Ectodermal cell (in vitro differentiated cells): ENCODE measurements around the gene SOAT2.

ENCODE experiments used
- H3K27ac ChIP-seq: 2 replicates; pipeline ENCODE4 v1.7.0; 2013; ENCODE audit warnings: mild to moderate bottlenecking, low read depth, low read length; ENCODE audit not compliant: insufficient read depth, poor library complexity, severe bottlenecking
- H3K27me3 ChIP-seq: 2 replicates; pipeline ENCODE4 v1.7.0; 2013; ENCODE audit warnings: mild to moderate bottlenecking, low read length; ENCODE audit not compliant: insufficient read depth, control insufficient read depth, poor library complexity, severe bottlenecking
- H3K36me3 ChIP-seq: one replicate; pipeline ENCODE4 v1.7.0; 2013; ENCODE audit warnings: low read length; ENCODE audit not compliant: control insufficient read depth, insufficient read depth
- H3K4me1 ChIP-seq: one replicate; pipeline ENCODE4 v1.7.0; 2013; ENCODE audit warnings: low read length; ENCODE audit not compliant: control insufficient read depth, insufficient read depth
- H3K4me3 ChIP-seq: 2 replicates; pipeline ENCODE4 v1.7.0; 2013; ENCODE audit warnings: low read depth, low read length, control low read depth; ENCODE audit not compliant: insufficient read depth
- H3K9me3 ChIP-seq: 2 replicates; pipeline ENCODE4 v1.7.0; 2013; ENCODE audit warnings: mild to moderate bottlenecking, low read length, moderate library complexity; ENCODE audit not compliant: control insufficient read depth
- WGBS, 2 experiments: methylation state at CpG; one replicate each; pipeline ENCODE4 v1.1.7; 2013; ENCODE audit warnings: missing lambda C conversion rate in 2 of 2; 5-methylcytosine and 5-hydroxymethylcytosine counted together

SOAT2 gene

DNA sequence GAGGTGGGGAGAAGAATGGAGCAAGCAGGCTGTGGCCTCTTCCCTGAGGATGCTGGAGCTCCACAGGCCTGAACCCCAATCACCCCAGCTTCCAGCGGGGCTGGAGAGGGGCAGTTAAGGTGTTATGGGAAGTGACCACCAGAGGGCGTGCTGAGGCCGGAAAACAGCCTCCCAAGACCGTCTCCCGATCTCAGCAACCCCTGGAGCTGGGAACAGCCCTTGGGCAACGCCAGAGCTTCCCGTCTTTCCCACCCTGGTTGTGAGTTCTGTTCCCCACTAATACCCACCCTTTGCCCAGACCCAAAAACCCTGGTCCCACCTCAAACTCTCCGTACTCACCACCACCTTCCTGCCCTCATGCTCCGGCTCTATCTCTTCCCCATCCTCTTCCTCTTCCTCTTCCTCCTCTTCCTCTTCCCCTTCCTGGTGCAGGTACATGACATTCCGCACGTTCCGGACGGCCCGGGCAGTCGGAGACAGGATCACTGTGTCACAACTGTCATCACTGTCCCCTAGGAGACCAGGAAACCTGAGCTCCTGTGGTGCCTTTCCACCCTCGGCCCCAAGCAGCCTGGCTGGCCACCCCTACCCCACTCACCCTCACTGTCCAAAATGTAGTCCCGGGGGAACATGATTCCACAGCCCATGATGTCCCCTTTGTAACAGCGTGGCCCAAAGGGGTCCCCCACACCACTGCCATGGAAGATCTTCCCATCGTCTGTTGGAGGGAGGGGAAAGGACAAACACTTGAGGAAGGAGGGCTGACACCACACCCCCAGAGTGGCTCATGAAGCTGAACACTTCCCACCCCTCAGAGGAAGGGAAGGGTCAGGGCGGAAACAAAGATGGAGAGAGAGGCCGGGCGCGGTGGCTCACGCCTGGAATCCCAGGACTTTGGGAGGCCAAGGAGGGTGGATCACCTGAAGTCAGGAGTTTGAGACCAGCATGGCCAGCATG, 37.0 kb upstream of the SOAT2 start:
- WGBS, 2 experiments, result 56 to 58% methylated on average over 24 of the region's 24 CpGs
- Histone ChIP-seq H3K27me3 (no peaks in the 10 kb centered on the region), H3K4me1 (peaks cover 11% of the 10 kb centered on the region)

DNA sequence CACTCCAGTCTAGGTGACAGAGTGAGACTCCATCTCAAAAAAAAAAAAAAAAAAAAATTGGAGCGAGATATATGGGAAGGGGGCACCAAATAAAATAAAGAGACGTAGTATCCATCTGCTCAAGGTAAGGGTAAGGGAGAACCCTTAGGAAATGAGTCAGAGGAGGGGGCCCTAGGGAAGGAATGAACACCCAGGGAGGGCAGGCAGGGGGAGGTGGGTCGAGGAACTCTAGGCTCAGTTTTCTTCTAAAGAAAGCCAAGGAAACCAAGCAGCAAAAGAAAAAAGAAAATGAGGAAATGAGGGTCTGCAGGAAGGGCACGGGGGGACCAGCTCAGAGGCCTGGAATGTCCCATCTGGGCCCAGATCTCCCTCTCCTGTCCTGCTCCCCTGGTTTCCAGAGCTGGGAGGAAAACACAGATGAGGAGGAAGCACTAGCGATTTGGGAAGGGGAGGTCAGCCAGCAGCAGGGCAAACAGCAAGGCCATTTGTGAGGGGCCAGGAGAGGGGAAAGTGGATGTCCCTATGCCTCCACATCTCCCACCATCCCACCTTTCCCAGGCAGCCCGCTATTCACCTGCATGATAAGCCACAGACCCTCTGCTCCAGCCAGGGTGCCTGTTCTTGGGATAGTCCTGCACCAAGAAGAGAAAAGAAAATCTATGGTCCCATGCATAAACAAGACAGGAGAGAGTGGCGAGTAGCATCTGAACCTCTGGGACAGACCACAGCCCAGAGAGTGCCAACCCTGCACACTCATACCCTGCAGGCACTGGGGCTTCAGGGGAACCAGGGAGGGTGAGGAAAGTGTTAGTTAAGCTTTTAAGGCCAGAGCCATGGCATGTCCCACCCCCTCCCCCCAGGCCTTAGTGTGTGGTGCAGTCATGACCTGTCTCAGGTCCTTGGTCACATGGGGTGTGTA, 36.0 kb upstream of the SOAT2 start:
- Histone ChIP-seq H3K4me1 (peaks cover 19% of the 10 kb centered on the region), H3K9me3 (no peaks in the 10 kb centered on the region), H3K36me3 (no peaks in the 10 kb centered on the region), H3K27me3 (no peaks in the 10 kb centered on the region), H3K27ac (no peak overlapping the region), H3K4me3 (no peak overlapping the region)
- WGBS, 2 experiments, result 75% methylated on average over 7 of the region's 7 CpGs

More for the DNA sequence above, 37.0 kb upstream of the SOAT2 start:
- Histone ChIP-seq H3K36me3 (no peaks in the 10 kb centered on the region), H3K9me3 (no peaks in the 10 kb centered on the region), H3K4me3 (no peak overlapping the region), H3K27ac (no peak overlapping the region)

DNA sequence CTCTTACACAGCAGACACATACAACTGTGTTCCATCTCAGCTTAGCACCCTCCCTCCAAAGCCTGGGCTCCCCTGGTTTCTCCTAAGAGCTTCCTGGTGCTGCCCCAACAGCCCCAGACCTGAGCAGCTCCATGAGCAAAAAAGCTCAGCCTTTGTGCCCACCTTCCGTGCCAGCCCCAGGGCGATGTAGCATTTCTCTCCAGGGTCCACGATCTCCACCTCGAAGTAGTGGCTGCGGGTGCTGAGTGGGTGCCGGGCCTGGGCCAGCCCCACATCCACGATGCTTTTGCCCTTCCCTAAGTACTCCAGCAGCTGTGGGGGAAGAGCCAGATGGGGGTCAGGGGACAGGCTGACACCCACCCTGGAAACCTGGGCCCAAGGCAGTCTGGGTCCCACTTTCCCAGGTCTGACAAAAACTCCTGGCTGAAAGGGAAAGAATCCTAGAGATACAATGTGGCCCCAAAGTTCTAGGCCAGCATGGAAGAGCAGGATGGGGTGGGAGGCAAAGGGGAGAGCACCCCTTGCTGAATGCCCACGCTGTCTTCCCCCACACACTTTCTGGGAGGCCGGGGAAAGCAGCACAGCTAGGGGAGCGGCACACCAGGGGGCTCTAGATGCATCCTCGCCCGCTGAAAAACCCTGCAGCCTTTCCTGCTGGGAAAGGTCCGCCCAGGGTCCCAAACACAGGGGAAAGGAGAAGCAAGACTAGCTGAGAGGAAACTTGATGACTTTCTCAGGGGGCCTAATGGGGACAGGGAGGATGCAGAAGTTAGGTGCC, 35.1 kb upstream of the SOAT2 start:
- no peaks in the 10 kb centered on the region for H3K9me3 ChIP-seq
- no peak overlapping the region for H3K4me3 ChIP-seq
- 84 to 86% methylated on average over 13 of the region's 13 CpGs for WGBS, 2 experiments
- H3K27me3 ChIP-seq, result no peaks in the 10 kb centered on the region
- H3K27ac ChIP-seq, result no peak overlapping the region
- H3K4me1 ChIP-seq, result peaks cover 25% of the 10 kb centered on the region
- no peaks in the 10 kb centered on the region for H3K36me3 ChIP-seq

DNA sequence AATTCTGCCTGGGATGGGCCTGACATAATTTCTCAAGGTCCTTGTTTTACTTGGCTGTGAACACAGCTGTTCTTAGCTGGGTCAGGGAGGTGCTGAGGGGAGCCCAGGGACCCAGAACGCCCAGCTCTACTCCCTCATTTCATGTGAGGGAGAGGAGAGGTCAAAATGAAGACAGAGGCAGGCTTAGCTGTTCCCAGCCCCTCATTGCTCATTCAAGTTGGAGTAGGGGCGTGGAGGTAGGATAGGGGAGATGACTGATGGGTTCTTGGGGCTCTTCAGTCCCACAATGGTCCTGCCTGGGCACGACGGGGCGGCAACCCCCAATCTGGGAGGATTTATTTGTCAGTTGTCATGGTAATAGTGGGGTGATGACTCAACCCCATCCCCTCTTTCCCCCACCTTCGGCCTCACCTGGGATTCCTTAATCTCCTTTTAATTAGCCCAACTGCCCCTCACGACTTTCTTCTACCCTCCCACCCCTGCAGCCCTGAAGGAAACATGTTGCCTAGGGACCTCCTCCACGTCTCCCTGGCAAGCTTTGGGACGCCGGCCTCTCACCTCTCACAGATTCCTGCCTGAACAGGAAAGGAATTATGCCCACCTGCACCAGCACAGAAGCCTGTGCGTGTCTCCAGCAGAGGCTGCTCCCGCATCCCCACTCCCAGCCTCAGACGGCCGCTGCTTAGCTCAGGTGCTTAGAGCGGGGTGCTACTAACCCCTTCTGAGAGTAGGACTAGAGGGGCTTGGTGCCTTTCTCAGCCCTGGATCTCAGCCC, 34.3 kb upstream of the SOAT2 start:
- no peaks in the 10 kb centered on the region for H3K36me3 ChIP-seq
- 74 to 76% methylated on average over 15 of the region's 15 CpGs for WGBS, 2 experiments

DNA sequence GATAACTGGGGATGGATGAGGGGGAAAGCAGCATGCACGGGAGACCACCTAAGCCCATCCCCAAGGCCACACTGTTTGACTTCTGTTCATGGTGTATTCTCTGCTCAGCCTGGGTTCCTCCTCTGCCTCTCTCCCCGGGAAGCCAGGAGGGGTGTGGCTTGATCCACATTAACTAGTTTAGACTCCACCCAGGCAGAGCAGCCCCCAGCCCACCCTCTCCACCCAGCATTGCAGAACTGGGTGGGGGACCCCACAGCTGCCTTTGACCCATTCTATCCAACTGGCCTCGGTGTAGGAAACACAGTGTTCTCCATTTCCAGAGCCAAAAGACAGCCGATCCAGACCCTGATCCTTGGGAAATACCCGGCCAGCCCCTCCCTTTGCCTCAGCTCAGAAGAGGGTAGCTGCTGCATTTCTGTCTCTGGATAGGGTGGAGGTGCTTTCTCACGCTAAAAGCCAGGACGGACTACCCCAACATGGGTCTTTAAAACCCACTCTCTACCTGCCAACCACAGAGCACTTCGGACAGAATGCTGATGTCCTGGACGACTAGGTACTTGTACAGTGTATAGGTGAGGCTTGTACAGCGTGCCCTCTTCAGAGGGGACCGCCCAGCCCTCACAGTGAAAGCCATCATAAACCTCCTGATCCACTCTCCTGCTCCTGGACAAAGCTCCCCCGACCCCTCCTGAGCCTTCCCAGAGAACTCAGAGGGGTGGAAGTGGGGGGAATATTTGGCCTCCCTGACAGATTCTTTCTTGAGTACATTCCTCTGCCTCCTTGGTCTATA, 33.5 kb upstream of the SOAT2 start:
- H3K27me3 ChIP-seq, result no peaks in the 10 kb centered on the region
- no peaks in the 10 kb centered on the region for H3K9me3 ChIP-seq
- H3K4me3 ChIP-seq, result no peak overlapping the region
- H3K36me3 ChIP-seq, result no peaks in the 10 kb centered on the region
- no peak overlapping the region for H3K27ac ChIP-seq
- WGBS, 2 experiments, result 72 to 83% methylated on average over 11 to 12 of the region's 12 CpGs
- peaks cover 25% of the 10 kb centered on the region for H3K4me1 ChIP-seq

More for the DNA sequence above, 34.3 kb upstream of the SOAT2 start:
- Histone ChIP-seq H3K9me3 (no peaks in the 10 kb centered on the region), H3K27ac (no peak overlapping the region), H3K4me1 (peaks cover 25% of the 10 kb centered on the region), H3K4me3 (no peak overlapping the region), H3K27me3 (no peaks in the 10 kb centered on the region)

DNA sequence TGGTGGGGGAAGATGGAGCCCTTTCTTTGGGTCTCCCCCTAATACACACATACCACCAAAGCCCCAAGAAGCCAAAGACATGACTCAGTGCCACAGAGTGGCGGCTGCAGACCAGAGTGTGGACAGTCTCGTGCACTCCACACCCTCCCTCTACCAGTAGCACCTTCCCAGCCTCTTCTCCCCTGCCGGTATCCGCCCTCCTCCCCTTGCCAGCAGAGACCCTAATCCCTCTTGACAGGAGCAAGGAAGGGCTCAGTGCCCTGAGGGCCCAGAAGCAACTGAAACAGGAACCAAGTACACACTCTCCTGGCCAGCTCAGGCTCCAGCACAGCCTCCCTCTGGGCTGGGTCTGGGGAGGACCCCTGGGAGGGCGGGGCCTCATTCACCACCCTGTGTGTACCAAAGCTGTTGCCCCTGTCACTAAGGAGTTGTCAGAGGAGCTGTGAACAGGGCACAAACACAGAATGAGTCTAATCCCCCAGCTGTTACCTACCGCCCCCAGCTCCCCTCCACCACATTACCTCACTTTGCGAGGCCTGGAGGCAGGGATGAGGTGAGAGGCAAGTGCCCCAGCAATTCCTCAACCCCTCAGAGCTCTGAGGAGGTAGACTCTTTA, 32.3 kb upstream of the SOAT2 start:
- Histone ChIP-seq H3K4me1 (peaks cover 25% of the 10 kb centered on the region), H3K27me3 (no peaks in the 10 kb centered on the region), H3K9me3 (no peaks in the 10 kb centered on the region), H3K27ac (no peak overlapping the region), H3K4me3 (no peak overlapping the region), H3K36me3 (no peaks in the 10 kb centered on the region)
- WGBS, 2 experiments, result 78 to 82% methylated on average over 7 of the region's 7 CpGs

DNA sequence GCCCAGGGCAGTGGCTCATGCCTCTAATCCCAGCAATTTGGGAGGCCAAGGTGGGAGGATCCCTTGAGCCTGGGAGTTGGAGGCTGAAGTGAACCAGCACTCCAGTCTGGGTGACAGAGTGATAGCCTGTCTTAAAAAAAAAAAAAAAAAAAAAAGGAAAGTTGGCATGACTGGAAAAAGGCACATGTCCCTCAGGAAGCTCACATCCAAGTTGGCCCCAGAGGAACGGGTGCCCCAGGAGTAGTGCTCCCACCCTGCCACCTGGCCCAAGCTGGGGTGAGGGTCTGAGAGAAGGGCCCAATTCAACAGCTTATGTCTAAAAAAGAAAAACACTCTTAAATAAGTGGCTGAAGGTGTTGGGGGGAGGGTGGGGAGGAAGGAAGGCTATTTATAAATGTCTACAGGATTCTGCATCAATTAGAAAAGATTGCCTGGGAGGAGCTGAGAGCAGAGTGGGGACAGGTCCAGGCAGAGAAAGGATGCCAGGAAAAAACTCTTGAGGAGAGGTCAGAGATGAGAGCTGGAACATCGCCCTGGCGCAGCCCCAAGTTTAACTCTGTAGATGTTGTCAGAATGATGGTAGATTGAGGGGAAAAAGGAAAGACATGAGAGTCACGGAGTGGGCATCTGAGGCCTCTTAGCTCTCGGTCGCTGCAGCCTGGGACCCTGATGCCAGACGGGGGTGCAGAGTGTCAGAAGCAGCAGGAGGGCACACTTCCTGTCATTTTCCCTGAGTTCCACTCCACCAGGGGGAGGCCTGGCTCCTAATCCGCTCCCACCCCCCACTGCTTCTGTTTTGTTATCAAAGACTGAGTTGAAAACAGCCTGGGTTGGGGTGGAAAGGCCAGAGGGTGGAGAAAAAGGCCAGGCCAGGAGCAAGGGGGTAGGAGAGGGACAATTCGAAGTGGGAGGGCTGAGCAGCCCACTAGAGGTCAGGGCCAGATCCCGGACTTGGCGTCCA, 31.4 kb upstream of the SOAT2 start:
- no peak overlapping the region for H3K4me3 ChIP-seq
- H3K27ac ChIP-seq, result no peak overlapping the region
- WGBS, 2 experiments, result 51 to 52% methylated on average over 11 of the region's 11 CpGs
- peaks cover 25% of the 10 kb centered on the region for H3K4me1 ChIP-seq
- H3K9me3 ChIP-seq, result no peaks in the 10 kb centered on the region
- H3K27me3 ChIP-seq, result no peaks in the 10 kb centered on the region
- H3K36me3 ChIP-seq, result no peaks in the 10 kb centered on the region

DNA sequence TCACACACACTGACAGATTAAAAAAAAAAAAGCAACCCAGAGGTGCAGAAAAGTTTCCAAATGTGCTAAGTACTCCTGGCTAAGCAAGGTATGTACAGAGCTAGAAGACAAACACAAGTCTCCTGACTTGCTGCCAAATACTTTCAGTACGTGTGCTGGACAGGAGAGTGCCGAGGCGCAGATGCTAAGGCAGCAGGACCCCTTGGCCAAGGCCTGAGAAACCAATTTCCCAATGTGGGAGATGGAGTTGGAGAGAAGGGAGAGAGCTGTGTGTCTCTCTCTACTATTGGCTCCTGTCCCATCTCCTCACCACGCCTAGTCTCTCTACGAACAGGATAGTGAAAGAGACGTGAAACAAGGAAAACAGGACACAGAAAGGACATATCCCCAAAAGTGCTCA, 29.4 kb upstream of the SOAT2 start:
- WGBS, 2 experiments, result 96 to 97% methylated on average over 6 of the region's 6 CpGs

More for the DNA sequence above, 29.4 kb upstream of the SOAT2 start:
- Histone ChIP-seq H3K9me3 (no peaks in the 10 kb centered on the region), H3K27me3 (no peaks in the 10 kb centered on the region), H3K4me1 (peaks cover 26% of the 10 kb centered on the region), H3K36me3 (no peaks in the 10 kb centered on the region), H3K4me3 (no peak overlapping the region), H3K27ac (no peak overlapping the region)
